Glomerular visceral epithelial cell (primary cell): ENCODE measurements around the gene NHERF1.

Source experiments
- DNase-seq: peaks from one replicate; pipeline ENCODE4 v3.0.0-alpha.2; 2016; ENCODE audit errors: extremely low spot score

NHERF1 gene

DNA sequence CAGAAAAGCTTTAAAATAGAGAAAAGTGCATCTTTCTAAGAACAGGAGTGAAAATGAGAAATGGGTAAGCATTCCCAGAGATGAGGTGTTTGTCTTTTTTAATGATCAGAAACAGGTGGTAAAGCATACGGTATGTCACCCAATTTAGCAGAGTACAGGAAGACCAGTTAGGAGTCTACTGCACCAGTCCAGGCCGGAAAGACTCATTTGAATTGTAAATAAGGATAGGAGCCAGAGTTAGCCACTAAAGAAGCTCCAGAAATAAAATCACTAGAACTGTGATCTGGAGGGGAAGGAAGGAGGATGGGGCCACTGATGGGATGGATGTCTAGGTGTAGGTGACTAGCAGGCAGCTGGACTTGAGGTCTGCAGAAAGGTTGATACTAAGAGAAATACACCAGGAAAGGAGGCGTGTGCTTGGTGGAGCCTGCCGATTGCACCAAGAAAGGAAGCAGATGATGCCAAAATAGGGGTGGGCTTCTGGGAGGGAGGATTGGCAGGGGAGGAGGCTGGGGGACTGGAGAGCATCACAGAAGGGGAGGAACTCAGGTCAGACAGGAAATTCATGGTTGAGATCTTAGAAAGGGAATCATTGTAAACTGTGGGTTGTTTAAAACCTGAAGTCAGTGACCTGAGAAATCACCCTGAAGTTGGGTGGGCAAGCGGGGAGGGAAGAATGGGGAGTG lies 35.8 kb downstream of the NHERF1 start:
- no peak for DNase-seq

- DNase-seq, result no peak
Measured at GRCh38 chr17:74785096-74785980, 36.9 kb downstream of the NHERF1 start.

DNA sequence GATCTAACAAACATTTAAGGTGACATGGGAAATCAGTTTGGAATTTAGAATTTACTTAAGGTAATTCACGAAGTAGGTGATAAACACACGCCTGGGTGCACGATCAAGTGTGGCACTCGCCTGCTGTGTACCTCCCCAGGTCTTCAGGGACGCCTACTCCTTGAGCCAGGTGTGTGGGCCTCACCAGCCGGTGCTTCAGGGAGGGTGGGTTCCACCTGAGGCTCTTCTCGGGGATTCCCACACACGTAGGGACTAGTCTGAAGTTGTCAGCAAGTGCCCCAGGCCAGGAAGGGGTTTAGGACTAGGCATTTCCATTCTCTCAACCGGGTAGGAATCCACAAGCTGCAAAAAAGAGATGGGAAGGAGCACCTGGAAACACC lies 37.5 kb downstream of the NHERF1 start:
- no peak for DNase-seq

DNA sequence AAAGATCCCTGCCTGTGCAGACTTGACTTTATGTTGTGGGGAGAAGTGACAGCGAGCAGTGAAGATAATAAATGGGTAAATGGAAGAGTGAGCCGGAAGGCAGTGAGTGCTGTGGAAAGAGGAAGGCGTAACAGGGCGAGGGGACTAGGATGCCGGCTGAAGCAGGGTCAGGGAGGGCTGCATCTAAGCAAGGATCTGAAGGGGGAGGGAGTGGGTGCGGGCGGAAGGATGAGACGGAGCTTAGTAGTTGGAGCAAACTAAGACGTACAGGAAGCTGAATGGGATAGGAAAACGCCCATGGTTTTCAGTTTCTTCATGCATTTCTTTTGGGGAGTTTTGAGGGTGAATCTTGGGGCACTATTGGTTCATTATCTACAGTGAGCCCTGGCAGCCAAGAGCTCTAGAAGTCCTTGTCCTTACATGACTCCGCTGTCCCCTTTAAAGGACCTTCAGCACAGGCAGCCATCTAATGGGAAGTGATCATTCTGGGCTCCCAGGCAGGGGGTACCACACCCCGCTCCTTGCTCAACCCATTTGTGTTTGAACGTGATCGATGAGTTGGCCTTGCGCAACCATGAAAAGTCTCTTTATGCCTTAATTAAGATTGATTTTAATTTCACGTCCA lies 38.1 kb downstream of the NHERF1 start:
- no peak for DNase-seq

- DNase-seq, result no peak
Measured at GRCh38 chr17:74790161-74791058, 42.0 kb downstream of the NHERF1 start.

GRCh38 chr17:74792586-74793105 lies 44.2 kb downstream of the NHERF1 start:
- no peak for DNase-seq

- no peak for DNase-seq
Measured at GRCh38 chr17:74795327-74796020, 47.0 kb downstream of the NHERF1 start.

- no peak for DNase-seq
Measured at GRCh38 chr17:74796211-74796610, 47.8 kb downstream of the NHERF1 start.

DNA sequence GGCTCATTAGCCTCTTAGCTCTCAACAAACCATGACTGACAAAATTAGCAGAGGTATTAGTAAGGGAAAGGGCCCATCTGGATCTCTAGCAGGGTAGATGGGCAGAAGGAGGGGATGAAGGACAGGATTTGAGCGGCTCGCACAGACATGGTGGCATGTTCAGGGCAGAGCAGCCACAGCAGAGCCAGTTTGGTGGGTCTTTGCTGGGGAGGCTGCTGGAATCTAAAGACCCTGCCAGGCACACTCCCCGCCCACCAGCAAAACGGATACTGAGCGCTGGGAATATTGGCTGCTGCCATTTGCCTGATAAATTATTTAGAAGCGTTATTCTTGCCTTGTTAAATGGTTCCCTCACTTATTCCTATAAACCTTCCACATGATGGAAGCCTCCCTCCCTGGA lies 48.4 kb downstream of the NHERF1 start:
- no peak for DNase-seq

DNA sequence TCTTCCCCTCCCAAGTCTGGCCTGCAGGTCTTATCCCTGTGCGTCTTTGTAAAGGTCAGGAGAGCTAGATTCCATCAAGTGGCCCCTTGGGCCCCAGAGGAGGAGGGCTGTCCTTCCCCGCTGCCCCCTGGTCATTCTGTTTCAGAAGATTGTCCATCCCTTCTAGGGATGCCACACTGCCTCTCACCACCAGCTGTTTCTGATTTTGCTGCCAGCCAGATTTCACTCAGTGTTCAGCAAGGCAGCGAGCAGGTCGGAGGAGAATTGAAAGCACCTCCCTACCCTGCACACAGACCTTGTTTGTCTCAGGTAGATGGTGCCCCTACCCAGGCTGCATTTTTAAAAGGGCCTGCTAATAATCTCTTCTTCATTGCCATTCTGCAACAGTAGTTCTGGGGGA lies 49.4 kb downstream of the NHERF1 start:
- DNase-seq, result no peak

- DNase-seq, result peak; percentile 75
Measured at GRCh38 chr17:74798239-74798707, 49.8 kb downstream of the NHERF1 start.

DNA sequence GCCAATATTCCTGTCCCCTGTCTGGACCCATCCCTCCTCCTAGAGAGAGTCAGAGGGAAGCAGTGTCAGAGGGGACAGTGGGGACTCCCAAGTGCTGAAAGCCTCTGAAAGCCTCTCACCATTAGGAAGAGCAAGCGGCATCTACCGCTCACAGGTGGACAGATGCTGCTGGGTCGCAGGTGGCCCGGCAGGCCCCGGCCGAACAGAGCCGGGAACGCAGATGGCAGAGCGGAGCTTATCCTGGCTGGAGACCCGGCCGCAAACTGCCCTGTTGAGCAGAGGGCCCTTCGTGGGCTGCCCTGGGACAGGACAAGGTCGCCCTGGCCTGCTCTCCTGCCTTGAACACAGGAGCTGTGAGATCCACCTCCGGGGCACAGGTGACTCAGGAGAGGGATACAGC lies 50.7 kb downstream of the NHERF1 start:
- DNase-seq, result no peak

DNA sequence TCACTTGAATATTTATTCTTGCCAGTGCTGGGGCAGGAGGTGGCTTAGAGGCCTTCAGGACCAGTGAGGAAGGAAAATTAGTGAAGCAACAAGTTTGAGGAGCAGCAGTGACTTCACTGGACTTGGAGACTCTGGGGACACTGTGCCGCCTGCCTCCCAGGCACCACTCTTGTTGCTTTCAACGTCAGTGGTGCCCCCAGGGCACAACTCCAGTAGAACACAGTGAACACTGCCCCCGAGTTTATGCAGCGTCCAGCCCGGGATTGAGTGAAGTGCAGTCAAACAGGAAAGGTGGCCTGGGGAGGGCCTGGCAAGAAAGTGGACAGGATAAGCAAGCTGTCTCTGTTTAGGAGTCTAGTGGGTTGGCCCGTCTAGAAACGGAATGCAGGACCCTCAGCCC lies 52.1 kb downstream of the NHERF1 start:
- no peak for DNase-seq

DNA sequence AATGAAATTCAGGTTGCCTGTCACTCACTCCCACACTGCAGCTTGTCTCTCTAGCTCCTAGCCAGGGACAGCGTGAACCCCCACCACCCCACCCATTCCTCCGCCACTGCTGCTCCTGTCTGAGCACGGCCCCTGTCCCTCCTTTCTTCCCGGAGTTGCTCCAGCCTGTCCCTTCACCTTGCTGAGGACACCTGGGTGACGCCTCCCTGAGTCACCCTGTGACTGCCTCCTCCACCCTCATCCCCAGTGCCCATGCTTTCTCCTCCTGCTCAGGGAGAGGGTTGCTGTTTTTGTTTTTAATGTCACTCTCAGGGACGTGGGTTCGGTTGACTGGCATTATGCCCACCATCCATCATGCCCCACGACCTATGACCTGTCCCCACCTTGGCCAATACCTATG lies 53.5 kb downstream of the NHERF1 start:
- no peak for DNase-seq

GRCh38 chr17:74803388-74803930 lies 55.0 kb downstream of the NHERF1 start:
- DNase-seq, result no peak

- no peak for DNase-seq
Measured at GRCh38 chr17:74803971-74804370, 55.5 kb downstream of the NHERF1 start.

- no peak for DNase-seq
Measured at GRCh38 chr17:74804683-74805082, 56.3 kb downstream of the NHERF1 start.

GRCh38 chr17:74805591-74805991 lies 57.2 kb downstream of the NHERF1 start:
- no peak for DNase-seq

GRCh38 chr17:74806334-74806733 lies 57.9 kb downstream of the NHERF1 start:
- no peak for DNase-seq

DNA sequence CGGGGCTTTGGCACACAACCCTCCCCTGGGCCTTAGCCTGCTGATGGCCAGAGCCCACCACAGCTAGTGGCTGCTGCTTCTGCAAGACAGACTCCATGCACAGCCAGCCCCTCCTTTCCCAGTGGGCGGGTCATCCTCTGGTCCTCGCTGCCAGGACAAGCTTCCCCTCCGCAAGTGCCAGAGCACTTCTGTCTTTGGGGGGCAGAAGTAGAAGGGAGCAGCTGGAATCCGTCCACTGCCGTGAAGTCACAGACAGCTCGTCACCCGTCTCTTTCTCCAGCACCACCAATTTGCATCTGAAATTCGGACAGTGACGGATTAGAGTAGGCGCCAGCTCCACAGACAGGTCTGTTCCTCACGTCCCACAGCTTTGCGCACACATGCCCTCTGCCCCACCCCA lies 59.0 kb downstream of the NHERF1 start:
- no peak for DNase-seq

DNA sequence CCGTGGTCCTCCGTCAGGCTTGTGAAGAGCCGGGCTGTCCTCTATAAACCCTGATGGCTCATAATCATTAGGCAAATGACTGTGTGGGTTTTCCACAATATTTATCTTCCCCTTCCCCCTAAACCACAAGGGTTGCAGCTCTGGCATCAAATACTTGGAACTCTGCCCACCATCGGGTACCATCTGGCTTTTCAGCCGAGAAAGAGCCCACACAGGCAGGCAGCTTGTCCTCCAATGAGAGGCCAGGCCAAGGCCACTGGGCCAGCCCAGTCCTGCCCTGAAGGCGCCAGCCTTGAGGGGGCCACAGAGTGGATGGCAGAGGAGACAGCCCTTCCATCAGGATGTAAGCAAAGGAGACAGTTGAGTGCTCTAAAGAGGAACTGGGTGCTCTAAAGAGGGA lies 59.5 kb downstream of the NHERF1 start:
- no peak for DNase-seq
